Activated T-cell treated with anti-CD3 and anti-CD28 coated beads for 48 hours (primary cell): ENCODE data around the gene SPATS2.
"Not testable (repeated sequence)": the region's sequence is repeated elsewhere in the genome, so short reads cannot be mapped to it uniquely, and the experiment has no call there.

Source experiments
- DNase-seq: peaks from one replicate; pipeline ENCODE4 v3.0.0-alpha.2; 2020; ENCODE audit warnings: low read depth

The SPATS2 gene

DNA sequence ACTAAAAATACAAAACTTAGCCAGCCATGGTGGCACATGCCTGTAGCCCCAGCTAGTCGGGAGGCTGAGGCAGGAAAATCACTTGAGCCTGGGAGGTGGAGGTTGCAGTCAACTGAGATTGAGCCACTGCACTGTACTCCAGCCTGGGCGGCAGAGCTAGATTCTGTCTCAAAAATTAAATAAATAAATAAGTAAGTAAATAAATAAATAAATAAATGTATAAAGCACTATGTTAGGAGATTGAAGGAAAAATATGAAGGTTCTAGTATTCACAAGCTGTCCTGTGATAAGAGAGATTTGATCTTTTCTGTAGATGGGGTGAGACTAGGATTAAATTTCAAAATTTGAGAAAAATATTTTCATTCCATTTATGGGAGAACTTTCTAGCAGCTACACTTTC lies 14.9 kb upstream of the SPATS2 start:
- no peak for DNase-seq

DNA sequence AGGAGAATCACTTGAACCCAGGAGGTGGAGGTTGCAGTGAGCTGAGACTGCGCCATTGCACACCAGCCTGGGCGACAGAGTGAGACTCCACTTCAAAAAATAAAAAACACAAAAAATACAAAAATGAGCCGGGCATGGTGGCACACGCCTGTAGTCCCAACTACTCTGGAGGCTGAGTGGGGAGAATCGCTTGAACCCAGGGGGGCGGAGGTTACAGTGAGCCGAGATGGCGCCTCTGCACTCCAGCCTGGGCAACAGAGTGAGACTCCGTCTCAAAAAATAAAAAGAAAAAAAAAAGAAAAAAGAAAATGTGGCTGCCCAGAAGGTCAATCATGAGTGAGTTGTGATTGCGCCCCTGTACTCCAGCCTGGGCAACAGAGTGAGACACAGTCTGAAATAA lies 11.3 kb upstream of the SPATS2 start:
- no peak for DNase-seq

- no peak for DNase-seq
Observed at GRCh38 chr12:49357103-49357678, 10.1 kb upstream of the SPATS2 start.

DNA sequence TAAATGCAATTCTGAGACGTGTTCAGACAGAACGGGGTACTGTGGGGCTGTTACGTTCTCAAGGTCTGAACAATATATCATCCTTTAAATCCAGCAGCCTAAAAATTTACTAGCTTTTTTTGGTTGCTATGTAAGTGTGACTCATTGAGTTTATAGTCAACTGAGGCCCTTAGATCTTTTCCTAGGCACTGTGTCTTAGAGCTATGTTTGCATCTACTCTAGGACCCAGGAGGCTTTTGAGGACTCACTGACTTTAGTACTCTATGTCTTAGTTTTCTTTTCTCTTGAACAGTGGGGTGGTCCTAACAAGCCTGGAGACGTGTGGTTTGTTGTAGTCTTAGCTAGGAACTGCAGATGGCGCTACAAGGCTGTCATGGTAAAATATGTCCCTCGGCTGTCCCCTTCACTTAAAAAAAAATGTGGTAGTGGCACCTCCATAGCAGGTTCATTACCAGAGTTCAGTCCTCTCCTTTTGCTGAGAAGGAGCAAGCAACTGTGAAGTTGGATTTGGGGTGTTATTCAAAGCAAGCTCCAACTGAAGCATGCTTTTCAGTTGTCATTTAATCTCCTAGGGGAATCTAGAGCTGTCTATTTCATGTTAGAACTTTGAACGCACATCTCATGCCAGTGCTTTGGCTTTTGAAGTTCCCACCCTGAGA lies 8.7 kb upstream of the SPATS2 start:
- no peak for DNase-seq

GRCh38 chr12:49359671-49360070 lies 7.6 kb upstream of the SPATS2 start:
- no peak for DNase-seq

DNA sequence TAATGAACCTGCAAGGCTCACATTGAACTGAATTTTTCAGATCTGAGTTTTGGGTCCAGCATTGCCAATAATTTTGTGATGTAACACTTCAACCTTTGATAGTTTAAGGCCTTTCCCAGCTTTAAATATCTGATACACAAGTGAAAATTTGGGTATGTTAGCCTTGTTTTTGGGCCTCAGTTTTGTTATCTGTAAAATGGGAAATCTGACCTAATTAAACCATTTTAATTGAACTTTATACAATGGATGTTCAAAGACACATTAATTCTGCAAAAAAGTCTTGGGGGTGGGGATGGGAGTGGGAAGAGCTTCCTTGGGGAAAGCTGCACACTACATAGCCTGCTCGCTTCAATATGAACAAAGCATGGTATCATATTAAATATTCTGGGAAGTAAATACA lies 5.2 kb upstream of the SPATS2 start:
- DNase-seq: no peak

- no peak for DNase-seq
Observed at GRCh38 chr12:49364989-49365388, 2.3 kb upstream of the SPATS2 start.

GRCh38 chr12:49365542-49365941 lies 1.7 kb upstream of the SPATS2 start:
- DNase-seq: no peak

GRCh38 chr12:49366096-49366651 lies 1.1 kb upstream of the SPATS2 start:
- DNase-seq: no peak

GRCh38 chr12:49366652-49367380 lies 446 bp upstream of the SPATS2 start:
- DNase-seq: peak; percentile 92

GRCh38 chr12:49368240-49368600 lies 958 bp downstream of the SPATS2 start:
- no peak for DNase-seq

DNA sequence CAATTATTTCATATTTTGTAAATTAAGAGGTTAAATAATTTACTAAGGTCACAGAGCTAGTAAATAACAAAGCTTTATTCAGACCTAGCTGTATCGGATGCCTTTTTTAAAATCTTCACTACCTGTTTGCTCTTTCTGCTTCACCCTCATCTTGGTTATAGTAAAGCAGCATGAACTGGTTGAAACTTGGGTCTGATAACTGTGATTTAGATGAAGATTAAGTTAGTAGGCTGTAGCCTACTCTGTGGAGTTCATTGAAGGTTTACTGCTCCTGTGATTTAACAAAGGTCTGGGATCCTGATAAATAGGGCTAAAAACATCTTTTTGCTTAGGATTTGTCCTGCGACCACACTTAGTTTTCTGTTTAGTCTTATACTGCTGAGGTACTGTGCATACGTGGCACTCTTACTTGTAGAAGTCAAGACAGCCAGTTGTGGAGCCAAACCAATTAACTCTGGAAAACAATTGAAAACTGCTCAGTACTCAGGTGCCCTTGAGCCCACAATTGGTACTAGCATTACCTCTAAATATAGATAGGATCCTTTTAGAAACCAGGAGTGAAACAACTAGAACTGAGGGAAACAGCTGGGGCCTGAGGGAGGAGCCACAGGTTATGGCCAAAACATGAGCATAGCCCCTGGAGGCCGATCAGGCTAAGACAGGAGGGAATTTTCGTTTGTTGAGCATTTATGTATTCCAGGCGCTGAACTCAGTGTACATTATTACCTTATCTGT lies 2.3 kb downstream of the SPATS2 start:
- no peak for DNase-seq

DNA sequence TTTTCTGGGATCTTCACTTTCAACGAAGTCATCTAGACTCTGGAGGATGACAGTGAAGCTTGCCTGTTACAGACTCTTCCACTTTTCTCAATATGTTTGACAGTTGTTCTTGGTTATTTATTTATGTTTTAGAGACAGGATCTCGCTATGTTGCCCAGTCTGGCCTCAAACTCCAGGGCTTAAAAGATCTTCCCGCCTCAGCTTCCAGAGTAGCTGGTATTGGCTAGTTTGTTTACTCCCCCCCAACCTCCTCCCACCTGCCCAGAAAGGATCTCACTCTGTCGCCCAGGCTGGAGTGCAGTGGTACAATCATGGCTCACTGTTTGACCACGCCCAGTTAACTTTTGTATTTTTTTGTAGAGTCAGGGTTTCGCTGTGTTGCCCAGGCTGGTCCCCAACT lies 3.3 kb downstream of the SPATS2 start:
- no peak for DNase-seq

DNA sequence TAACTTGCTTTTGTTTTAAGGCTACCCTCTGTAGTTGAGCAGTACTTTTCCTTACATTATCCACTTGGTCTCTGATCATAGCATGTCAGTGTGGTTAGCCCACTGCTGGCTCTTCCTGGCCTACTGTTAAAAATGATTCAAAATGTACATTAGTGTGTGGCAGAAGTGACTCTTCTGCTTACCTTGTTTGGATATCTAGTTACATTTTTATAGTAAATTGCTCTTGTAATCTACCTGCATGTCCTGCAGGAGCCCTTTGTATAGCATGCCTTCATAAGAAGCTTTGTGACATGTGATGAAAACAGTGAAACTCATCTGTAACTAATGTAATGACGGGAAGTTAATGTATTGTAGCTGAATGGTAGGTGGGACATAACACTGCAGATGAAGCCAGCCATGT lies 8.1 kb downstream of the SPATS2 start:
- no peak for DNase-seq

- DNase-seq: no peak
Observed at GRCh38 chr12:49377386-49377785, 10.1 kb downstream of the SPATS2 start.

DNA sequence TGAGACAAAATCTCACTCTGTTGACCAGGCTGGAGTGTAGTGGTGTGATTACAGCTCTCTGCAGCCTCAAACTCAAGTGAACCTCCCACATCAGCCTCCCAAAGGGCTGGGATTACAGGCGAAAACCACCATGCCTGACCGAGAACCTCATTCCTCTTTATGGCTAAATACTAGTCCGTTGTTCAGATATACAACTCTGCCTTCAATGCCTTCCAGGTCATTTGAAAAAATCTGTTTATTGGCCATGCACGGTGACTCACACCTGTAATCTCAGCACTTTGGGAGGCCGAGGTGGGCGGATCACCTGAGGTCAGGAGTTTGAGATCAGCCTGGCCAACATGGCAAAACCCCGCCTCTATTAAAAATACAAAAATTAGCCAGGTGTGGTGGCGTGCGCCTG lies 12.9 kb downstream of the SPATS2 start:
- not testable (repeated sequence) for DNase-seq

GRCh38 chr12:49388682-49389386 lies 21.6 kb downstream of the SPATS2 start:
- DNase-seq: peak; percentile 54

DNA sequence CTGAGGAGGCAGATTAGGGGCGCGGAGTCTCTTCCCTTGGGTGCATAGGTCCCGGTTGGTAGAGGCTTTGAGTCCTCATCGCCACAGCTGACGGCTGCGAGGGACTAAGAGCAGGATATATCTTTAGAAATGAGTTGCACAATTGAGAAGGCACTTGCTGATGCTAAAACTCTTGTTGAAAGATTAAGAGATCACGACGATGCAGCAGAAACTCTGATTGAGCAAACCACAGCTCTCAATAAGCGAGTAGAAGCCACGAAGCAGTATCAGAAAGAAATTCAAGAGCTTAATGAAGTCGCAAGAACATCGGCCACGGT lies 22.1 kb downstream of the SPATS2 start:
- no peak for DNase-seq

- DNase-seq: no peak
Observed at GRCh38 chr12:49397000-49397399, 29.7 kb downstream of the SPATS2 start.

- no peak for DNase-seq
Observed at GRCh38 chr12:49400304-49400703, 33.0 kb downstream of the SPATS2 start.

DNA sequence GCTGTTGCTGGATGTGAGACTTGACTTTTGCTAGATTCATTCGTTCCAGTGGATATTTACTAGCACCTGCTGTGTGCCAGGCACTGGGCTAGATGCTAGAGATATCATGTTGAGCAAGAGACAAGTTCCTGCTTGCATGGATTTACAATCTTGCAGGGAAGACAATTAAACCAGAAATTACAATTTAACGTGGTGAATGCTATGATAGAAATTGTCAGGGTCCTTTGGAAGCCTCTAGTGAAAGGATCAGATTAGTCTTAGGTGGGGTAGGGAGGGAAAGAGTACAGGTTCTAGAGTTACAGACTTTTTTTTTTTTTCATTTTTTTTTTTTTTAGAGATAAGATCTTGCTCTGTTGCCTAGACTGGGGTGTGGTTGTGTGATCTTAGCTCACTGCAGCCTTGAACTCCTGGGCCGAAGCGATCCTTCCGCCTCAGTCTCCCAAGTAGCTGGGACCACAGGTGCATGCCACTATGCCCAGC lies 36.7 kb downstream of the SPATS2 start:
- no peak for DNase-seq

DNA sequence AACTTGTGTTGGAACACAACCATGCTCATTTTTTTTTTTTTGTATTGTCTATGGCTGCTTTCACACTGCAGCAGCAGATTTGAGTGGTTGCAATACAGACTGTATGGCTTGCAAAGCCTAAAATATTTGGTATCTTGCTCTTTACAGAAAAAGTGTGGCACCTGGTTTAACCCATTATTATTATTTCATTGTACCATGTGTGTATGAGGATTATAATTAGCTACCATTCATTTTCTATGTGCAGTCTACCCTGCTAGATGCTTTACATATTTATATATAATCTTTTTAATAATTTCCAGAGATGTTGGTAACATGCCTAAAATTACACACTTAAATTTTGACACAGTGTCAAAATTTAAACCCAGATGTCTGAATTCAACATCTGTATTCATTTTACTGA lies 37.7 kb downstream of the SPATS2 start:
- DNase-seq: no peak
